HG03558 (cell line): ENCODE data around the gene MPHOSPH6.
A peak's percentile ranks its signal among the peaks of the same experiment; 100 is the strongest.
"Not testable (repeated sequence)": the region's sequence is repeated elsewhere in the genome, so short reads cannot be mapped to it uniquely, and the experiment has no call there.

Experiments
- ATAC-seq: cut with Tn5 transposase; IDR thresholded peaks from one replicate; pipeline ENCODE4 v1.9.1; 2021; ENCODE audit warnings: moderate number of reproducible peaks; ENCODE audit not compliant: unreplicated experiment; ENCODE audit errors: extremely low read depth

The MPHOSPH6 gene, protein sequence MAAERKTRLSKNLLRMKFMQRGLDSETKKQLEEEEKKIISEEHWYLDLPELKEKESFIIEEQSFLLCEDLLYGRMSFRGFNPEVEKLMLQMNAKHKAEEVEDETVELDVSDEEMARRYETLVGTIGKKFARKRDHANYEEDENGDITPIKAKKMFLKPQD

DNA sequence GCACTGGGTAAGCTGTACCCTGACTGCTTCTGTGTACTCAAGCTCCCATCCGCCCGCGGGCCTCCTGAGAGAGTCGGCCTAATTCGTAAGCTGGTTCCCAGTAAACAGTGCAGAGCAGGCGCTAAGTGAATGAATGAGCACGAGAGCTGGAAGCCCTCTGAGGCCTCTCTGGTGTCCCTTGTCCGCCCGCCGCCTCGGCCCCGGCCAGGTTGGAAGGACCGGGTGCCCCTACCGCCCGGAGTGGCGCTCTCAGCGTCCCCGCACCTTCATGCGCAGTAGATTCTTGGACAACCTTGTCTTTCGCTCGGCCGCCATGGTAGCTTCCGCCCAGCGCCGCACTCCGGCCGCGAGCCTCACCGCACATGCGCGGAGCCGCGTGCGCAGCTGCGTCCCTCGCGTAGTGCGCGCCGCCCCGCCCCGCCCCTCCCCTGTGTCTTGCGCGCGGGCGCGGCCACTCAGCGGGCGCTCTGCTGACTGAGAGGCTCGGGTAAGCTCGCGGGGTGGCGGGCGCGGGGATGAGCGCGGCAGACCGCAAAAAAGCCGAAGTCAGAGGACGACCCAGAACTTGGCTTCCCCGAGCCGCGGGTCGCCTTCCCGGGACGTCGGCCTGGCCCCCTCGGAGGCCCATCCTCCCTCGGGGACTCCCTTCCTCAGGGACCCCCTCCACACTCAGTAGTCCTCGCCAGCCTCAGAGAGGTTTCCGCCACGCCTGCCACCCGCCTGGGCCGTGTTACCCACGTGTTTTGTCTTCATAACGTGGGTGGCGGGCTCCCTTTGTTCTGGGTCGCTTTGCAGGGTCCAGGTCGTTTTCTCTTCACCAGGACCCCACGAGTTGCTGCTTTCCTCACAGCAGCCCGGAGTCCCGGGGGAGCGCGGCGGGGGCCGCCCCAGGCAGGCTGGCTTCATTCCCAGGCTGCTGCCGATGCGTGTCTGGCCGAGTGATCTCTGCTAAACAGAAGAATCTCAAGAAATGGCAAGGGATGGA lies at the start of gene MPHOSPH6:
Gene MPHOSPH6 (minus strand): TSS at position 364 of the 985 bp plus-strand sequence. CDS start 49 bp downstream, at position 315.
- peak; percentile 66 for ATAC-seq

DNA sequence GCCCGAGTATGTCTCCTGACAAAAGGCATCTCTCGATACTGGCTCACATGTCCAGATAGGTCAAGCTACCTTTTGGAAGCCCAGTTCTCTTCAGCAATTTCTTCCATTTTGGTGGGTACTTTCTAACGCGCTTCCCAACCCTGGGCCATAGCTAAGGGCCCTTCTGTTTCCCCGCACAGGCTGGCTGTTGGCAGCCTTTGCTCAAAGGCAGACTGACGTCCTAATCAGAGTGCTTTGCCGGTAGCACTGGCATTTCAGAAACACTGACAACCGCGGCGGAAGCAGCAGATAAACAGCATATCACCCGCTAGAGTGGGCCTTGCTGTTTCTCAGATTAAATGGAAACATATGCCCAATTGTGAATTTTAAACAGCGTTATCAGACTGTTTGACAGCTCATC lies 49.3 kb upstream of the MPHOSPH6 start:
- no peak for ATAC-seq

DNA sequence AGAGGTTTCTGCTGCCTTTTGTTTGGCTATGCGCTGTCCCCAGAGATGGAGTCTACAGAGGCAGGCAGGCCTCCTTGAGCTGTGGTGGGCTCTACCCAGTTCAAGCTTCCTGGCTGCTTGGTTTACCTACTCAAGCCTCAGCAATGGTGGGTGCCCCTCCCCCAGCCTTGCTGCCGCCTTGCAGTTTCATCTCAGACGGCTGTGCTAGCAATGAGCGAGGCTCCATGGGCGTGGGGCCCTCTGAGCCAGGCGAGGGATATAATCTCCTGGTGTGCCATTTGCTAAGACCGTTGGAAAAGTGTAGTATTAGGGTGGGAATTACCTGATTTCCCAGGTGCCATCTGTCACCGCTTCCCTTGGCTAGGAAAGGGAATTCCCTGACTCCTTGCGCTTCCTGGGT lies 39.3 kb upstream of the MPHOSPH6 start:
- not testable (repeated sequence) for ATAC-seq

DNA sequence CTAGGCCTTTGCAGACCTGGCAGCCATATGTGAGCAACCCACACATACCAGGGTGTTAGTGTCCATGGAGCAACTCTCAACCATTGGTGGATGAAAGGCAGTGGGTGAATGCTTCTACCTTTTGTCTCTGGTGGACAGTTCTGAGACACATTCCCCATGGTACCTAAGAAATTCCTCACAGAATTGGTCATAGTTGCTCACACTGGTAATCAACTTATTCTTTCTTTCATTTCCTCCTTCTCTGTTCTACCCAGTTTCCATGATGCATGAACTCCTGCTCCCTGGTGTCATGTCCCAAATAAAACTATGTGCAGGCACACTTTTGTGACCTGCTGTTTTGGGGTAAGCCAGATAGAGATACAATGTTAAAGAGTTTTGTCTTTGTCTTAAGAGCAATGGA lies 33.2 kb upstream of the MPHOSPH6 start:
- ATAC-seq = no peak

DNA sequence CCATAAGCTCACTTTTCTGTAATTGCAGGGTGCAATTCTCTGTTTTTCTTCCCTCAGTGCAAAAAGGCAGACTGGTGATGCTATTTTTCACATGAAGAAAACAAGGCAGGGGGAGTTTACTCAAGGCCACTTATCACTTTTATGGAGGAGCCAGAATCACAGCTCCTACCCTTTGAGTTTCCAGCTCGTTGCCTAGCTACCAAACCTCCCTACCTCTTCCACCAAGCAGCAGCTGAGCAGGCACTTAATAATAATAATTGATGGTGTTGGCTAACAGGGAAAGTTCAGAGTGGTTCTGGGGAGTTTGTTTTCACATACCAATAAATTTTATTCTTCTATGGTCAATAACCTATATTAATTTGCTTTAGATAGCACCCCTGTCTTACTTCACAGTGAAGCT lies 31.9 kb upstream of the MPHOSPH6 start:
- ATAC-seq = no peak

DNA sequence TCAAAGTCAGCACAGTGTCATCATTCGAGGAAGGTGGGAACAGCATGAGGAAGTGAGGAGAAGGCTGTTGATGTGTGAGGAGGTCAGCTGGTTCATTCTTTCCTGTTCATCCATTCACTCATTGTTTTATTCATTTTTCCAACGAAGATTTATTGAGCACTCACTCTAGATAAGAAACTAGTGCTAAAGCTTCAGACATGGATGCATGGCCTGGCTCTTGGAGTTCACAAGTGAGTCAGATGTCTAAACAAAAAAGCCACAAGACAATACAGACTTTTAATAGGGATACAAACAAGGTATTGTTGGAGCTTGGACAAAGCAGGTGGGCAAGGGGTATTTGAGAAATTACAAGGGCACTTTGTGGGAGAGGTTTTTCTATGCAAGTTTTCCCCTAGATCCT lies 31.3 kb upstream of the MPHOSPH6 start:
- ATAC-seq = no peak

DNA sequence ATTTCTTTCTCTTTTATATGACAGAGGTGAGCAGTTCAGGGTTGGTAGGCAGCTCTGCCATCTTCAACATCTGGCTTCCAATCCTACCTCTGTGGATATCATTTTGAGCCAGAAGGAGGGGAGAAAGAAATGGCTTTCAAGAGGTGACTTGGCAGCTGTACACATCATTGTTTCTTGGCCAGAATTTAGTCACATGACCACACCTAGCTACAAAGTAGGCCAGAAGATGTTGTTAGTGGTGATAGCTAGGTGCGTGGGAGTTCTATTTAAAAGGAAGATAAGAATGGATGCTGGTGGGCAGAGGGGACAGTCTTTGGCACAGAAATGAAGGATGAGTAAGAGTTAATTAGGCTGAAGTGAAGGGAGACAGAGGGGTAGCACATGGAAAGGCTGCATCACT lies 29.2 kb upstream of the MPHOSPH6 start:
- no peak for ATAC-seq

DNA sequence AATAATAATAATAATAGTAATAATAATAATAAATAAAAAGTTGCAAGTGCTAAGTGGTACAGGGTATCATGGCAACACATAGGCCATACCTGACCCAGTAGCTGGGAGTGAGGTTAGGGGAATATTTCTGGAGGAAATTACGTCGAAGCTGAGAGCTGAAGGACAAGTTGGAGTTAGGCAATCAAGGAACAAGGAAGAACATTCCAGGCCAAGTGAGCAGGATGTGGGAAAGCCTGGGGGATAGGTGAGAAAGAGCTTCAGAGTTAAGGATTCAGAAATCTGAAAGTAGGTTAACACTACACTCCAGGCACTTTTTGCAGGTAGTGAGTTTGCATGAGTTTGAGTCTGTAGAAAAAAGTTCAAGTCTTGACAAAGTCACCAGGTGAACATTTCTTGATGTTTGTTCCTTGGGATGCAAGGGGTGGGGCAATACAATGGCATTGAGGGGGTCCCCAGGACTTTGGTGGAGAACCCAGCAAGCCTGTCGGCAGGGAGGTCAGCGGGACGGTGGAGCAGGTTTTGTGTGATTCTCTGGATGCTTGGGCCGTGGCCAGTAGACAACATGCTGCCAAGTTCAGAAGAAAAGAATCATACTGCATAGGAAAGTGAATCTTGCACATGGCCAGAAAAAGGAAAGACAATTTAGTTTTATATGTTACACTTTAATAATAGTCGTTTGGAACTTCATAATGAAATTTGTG lies 27.7 kb upstream of the MPHOSPH6 start:
- ATAC-seq = no peak

DNA sequence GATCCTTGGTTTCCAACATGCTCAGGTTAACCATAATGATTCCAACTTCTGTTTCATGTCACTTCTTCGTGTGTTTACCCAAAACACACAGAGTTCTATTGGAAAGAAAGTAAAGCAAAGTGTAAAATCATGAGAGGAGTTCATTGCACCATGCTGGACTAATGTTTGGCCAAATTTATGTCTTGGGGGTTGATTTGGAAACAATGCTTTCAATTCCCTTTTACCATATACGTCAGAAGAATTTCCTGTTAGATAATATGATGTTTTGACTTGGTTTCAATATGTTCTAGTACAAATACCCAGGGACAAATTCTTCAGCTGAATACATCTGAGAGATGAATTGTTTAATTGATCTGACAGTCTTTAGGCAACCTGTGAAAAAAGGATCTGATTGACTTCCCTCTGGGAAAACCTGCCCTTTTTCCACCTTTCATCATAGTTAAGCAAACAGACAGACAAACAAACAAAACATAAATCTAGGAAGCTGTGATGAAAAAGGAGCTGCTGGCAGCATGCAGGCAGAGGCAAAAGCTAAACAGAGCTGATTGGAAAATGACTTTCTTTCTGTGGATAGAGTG lies 26.0 kb upstream of the MPHOSPH6 start:
- no peak for ATAC-seq

DNA sequence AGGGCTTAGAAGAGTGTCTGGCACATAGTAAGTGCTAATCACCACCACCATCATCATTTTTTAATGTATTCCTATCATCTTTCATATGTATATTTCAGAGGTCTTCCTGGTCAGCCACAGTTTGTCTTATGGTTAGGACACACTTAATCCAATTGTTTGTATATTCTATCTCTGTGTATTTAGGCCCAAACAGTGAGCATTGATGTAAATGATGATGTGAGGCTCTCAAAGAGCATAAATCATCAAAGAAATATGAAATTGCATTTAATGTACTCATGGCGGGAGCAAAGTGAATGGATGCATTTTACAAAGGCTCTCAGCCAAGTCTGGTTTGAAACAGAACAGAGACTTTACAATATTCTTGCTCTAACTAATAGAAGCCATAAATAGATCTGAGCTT lies 24.1 kb upstream of the MPHOSPH6 start:
- ATAC-seq = no peak

DNA sequence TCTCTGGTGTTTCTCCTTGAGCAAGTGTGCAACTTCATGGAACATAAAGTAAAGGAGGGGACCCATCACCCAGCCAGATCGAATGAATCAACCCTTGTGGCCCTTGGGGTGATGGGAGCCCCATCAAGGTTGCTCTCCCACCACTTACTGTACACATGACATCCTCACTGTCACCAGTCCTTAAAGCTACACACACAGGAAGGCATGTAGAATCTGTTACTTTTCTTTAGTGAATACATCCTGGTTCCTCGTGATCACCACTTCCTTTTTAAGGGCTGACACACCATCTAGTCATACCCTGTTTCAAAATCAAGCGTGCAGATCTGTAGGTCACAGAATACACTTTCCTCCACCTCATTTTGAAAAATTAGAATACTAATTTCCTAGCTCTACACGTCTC lies 22.6 kb upstream of the MPHOSPH6 start:
- no peak for ATAC-seq

DNA sequence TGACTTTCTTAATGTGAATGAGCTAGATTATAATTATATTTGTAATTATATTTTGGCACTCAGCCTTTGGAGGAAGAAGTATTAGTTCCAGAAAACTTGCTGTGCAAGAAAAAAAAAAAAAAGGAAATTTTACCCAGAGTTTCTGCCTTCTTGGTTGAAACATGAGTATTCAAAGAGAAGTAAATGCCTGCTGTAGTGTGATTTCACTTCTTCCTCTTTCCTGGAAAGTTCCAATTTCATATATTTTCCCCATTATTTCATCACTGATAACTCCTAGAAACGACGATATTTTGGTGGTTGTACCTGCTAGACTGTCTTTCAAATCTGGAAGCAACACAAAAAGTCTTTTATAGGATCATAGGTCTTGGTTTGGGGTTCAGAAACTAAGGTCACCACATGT lies 20.4 kb upstream of the MPHOSPH6 start:
- ATAC-seq = no peak

DNA sequence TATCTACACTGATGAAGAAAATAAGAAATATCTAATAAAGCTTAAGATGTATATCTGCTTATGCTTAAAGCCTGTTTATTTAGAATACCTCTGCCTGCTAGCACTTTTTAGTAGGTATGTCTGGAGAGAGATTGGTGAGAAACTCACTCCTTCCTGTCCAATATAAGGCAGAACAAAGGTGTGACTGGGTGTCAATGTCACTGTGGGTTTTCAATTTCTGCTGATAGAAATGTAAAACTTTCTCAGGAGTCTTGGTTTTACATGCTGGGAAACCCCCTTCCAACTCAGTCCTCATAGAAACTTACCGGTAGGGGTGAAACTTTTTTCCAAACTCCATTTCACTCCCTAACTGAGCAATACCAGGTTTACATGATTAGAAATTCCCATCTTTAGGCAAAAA lies 17.8 kb upstream of the MPHOSPH6 start:
- no peak for ATAC-seq

DNA sequence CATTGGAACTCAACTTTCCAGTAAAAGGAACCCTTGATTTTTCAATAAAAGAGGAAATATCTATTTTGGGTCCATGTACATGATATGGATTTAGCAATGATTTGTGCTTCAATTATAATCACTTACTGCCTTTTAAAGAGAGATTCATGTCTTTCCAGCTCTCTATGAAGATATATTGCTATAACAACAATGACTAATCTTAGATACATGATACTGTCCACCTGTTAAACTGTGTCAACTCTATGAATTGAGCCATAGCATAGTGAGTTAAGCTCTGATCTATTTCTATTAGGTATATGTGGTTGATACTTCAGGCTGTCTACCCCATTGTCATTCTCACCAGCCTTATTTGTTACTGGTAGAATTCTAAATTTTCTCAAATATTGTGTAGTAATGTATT lies 15.0 kb upstream of the MPHOSPH6 start:
- ATAC-seq = no peak

DNA sequence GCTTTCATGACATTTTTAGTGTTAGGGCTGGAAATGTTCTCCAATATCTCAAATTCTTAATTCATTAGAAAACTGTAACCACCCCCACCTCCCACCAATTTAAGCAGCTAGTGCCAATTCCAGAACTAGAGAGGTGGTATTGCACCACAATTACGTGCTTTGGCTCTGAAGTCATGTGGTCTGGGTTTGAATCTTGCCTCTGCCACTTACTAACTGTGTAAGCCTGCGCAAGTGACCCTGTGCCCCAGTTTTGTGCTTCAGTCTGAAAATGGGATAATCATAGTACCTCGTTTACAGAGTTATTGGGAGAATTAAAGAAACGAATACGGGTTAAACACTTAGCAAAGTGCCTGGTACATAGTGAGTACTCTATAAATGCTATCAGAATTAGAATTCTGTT lies 14.2 kb upstream of the MPHOSPH6 start:
- no peak for ATAC-seq

DNA sequence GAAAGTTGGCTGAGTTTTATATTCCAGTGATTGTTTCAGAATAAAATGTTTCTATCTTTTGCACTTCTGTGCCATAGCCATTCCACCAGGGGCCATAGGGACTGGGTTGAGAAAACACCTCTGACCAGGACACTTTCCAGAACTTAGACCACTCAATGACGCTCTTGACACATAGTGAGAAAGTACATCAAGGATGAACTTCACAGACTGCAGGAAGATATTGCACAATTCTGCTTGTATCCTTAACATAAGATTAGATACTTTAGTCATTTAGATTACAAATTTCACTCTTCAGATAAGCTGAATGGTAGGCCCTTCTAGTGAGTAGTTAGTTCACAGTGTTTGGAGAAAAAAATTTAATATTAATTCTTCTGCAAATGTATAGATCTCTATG lies 13.0 kb upstream of the MPHOSPH6 start:
- ATAC-seq = no peak

DNA sequence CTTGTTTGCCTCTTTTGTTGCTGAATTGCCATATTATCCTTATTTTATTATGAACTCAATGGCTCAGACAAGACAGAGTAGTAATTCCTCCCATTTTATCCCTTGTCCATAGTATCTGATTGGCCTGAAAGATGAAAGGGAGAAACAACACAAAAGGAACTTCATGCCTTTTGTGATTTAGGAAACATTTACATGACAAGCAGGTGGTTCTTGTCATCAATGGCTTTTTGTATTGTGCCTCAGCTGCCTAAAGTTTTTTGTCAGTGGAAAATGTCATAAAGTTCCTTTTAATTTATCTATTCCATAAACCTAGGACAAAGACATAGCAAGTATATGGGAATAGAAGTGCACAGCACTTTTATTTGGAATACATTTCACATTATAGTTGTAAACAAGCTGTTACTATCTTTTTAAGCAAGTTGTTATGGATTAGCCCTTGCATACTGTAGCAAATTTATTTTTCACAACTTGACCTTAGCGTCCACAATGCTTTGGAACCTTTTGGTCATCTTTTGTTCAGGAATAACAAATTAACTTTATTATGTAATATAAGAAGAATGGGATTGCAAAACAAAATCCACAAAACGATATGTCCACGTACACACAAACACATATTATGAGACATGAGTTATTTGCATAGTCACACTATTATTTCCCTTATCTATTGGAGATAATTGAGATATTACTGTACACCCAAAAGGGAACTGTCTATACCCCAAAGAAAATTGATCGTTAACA lies 12.4 kb upstream of the MPHOSPH6 start:
- ATAC-seq = no peak

DNA sequence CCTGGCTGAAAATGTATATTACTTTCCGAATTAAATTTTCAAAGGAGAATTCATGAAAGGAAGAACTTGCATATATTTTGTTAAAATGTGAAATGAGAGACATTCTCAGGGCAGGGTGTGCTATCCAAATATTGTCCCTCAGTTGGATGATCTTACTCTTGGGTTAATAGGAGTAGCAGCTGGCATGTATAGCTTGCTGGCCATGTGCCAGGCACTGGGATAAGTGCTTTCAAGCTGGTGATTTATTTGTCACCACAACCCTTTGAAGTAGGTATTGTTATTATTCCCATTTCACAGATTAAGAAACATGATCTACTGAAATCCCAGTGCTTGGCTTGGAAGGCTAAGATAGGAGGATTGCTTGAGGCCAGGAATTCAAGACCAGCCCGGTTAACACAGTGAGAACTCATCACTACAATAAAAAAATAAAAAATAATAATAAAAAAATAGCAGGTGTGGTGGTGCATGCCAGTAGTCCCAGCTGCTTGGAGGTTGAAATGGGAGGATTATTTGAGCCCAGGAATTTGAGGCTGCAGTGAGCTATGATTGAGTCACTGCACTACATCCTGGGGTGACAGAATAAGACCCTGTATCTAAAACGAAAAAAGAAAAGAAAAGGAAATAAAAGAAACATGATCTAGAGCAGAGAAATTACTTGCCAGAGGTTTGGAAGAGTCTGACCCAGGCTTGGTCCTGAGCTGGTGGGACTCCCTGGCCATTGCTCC lies 11.6 kb upstream of the MPHOSPH6 start:
- ATAC-seq = no peak

DNA sequence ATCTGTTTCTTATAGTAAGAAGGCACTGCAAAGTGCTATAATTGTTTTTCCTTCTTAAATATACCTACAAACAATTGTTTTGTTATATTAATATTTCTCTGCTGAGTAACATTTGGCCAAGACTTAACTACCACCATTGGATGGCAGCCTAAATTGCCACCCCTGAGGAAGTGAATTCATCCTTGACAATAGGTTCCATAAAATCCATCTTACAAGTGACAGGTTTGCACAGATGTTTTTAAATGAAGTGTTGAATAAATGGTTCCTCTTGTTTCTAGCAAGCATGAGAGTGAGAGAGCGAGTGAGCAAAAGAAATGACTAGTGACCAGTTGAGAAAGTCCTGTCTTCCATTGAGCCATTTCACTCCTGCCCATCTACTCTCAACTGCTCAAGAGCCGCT lies 8.3 kb upstream of the MPHOSPH6 start:
- no peak for ATAC-seq
